Kidney glomerular epithelial cell (primary cell): ENCODE results near the gene HS1BP3.

Experiments
- DNase-seq: peaks from one replicate; lab custom pipeline; 2025; lab: John Stamatoyannopoulos, UW

Gene HS1BP3

GRCh38 chr2:20570249-20570648 lies 80.6 kb downstream of the HS1BP3 start:
- DNase-seq, result no peak

- DNase-seq, result no peak
These were observed 81.3 kb downstream of the HS1BP3 start for GRCh38 chr2:20569464-20570223.

GRCh38 chr2:20568501-20569463 lies 82.1 kb downstream of the HS1BP3 start:
- no peak for DNase-seq

- DNase-seq, result no peak
These were observed 83.0 kb downstream of the HS1BP3 start for GRCh38 chr2:20567926-20568179.
